Measurements from ENCODE around the gene UNC13A.
"Not testable (repeated sequence)": the region's sequence is repeated elsewhere in the genome, so short reads cannot be mapped to it uniquely, and the experiment has no call there.

Gene UNC13A

DNA sequence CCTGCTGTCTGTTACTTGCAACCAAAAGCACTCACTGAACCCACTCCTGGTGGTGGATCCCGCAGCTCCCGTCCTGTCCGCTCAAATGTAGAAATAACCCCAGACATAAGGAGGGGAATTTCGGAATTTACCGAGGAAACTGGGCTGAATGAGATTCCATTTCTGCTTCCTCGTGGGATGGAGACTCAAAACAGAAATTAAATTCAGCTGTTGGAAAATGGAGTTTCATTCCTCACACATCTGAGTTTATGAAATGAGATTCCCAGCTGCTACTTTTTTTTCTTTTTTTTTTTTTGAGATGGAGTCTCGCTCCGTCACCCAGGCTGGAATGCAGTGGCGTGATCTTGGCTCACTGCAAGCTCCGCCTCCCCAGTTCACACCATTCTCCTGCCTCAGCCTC is 88.4 kb downstream of the UNC13A start:
- peak; percentile 30 for DNase-seq

DNA sequence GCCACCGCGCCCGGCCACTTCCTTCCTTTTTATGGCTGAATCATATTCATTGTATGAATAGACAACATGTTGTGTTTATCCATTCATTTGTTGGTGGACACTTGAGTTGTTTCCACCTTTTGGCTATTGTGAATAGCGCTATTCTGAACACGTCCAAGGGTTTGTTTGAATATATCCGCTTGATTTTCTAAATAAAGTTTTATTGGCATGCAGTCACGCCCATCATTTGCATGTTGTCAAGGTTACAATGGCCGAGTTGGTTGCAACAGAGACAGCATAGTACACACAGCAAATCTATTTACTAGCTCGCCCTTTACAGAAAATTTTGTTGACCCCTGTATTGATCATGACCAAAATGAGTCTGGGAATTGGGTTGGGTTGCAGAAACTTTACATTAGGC is 89.2 kb downstream of the UNC13A start:
- no peak for DNase-seq

DNA sequence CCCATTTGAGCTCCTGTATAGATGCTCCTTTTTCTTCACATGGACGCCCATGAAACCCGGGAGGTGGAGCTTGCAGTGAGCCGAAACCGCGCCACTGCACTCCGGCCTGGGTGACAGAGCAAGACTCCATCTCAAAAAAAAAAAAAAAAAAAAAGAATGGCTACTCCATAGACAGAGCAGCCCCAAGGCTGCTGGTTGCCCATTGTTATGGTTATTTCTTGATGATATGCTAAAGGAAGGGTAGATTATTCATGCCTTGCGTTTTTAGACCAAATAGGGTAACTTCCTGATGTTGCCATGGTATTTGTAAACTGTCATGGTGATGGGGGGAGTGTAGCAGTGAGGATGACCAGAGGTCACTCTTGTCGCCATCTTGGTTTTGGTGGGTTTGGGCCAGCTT is 90.1 kb downstream of the UNC13A start:
- not testable (repeated sequence) for DNase-seq

DNA sequence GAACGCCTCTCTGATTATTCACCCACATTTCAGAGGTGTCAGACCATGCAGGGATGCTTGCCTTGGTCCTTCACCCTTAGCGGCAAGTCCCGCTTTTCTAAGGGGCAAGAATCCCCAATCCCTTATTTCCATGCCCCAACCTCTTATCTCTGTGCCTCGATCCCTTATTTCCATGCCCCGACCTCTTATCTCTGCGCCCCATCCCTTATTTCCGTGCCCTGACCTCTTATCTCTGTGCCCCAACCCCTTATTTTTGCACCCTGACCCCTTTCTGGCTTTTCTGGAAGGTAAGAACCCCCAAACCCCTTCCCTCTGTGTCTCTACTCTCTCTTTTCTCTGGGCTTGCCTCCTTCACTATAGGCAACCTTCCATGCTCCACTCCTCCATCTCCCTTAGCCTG is 93.9 kb downstream of the UNC13A start:
- not testable (repeated sequence) for DNase-seq

DNA sequence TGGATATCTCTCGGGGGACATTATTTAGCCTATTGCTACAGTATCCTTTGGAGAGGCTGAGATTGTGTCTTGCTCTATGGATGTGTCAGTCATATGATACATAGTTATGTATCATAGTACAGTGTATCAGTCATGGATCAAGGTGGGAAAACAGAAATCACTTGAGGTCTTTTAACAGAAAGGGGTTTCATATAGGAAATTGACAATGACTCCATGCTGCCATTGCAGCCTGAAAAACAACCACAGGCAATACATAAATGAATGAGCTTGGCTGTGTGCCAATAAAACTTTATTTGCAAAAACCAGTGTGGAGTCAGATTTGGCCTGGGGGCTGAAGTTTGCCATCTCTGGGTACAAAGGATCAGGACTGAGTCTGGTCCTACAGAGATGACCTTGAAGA is 97.3 kb downstream of the UNC13A start:
- no peak for DNase-seq

DNA sequence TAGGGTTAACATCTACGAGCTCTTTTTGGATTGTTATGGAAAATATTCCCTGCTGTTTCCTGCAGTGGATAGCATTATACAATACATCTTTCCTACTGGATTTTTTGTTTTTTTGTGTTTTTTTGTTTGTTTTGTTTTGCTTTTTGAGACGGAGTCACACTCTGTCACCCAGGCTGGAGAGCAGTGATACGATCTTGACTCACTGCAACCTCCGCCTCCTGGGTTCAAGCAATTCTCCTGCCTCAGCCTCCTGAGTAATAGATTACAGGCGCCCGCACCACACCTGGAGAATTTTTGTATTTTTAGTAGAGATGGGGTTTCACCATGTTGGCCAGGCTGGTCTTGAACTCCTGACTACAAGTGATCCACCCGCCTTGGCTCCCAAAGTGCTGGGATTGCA is 102.8 kb downstream of the UNC13A start:
- not testable (repeated sequence) for DNase-seq

DNA sequence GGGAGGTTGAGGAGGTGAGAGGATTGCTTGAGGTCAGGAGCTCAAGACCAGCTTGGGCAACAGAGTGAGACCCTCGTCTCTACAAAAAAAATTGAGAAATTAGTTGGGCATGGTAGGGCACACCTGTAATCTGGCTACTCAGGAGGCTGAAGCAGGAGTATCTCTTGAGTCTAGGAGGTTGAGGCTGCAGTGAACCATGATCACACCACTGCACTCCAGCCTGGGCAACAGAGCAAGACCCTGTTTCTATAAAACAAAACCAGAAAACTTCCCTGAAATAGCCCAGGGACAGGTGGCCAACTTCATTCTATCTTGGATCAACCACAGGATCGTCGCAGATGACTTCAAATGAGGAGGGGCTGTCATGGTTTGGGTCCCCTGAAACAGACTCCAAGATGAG is 104.0 kb downstream of the UNC13A start:
- DNase-seq, result no peak

DNA sequence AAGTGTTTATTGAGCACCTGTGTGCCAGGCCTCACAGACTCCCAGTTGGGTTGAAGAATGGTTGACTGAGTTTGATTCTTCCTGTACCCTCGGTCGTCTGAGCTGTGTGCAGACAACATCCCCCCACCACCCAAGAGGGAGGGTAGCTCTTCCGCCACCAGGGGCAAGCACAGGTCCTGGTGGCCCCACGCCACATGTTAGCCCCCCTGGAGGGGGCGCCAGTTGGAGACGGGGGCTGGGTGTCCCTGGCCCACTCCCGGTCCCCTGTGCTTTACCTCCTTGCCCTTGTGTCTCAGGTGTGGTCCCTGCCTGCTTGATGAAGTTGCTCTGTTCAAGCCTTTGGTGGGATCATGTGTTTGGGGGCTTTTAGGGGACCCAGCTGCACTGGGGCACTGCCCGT is 105.5 kb downstream of the UNC13A start:
- no peak for DNase-seq

DNA sequence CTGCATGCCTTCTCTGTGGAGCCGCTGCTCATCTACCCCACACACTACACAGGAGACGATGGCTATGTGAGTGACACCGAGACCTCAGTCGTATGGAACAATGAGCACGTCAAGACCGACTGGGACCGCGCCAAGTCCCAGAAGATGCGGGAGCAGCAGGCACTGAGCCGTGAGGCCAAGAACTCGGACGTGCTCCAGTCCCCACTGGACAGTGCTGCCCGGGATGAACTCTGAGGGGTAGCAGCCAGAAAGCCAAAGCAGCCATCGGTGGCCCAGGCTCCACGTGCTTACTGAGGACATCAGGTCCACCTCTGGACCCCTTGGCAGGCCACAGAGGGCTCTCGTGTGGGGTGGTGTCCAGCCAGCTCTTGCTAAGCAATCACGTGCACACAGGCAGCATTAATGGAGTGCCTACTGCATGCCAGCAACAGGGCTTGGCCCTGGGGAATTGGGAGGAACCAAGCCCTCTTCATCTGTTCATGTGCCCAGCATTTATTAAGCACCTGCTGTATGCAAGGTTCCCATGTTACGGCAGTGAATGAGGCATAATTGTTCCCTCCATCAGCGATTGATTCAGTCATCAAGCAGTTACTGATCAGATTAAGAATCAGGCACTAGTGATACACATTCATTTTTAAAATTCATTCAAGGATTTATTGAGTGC is 106.8 kb downstream of the UNC13A start:
- DNase-seq, result no peak

DNA sequence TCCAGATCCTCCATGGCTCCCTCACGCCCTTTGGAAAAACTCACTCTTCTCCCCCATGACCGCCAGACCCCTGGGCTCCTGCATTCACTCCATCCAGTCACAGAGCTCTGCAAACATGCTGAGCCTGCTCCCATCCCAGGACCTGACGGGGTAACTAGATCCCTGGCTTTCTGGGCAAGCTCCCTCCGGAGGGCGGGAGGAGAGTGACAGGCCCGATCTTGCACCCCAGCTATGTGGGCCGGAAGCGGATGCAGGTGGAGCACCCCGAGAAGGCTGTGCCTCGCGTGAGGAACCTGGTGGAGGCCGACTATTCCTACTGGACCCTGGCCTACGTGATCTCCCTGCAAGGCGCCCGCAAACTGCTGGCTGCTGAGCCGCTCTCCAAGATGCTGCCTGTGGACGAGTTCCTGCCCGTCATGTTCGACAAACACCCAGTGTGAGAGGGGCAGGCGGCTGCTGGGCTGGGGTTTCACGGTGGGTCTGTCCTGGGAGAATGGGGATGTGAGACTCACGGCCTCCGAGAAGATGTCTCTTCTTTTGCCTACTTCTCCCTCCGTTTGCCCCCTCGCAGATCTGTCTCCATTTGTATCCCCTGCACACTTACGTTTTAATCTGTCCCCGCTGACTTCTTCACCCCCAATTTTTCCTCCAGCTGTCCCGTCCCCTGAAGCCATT is 107.5 kb downstream of the UNC13A start:
- DNase-seq, result no peak

DNA sequence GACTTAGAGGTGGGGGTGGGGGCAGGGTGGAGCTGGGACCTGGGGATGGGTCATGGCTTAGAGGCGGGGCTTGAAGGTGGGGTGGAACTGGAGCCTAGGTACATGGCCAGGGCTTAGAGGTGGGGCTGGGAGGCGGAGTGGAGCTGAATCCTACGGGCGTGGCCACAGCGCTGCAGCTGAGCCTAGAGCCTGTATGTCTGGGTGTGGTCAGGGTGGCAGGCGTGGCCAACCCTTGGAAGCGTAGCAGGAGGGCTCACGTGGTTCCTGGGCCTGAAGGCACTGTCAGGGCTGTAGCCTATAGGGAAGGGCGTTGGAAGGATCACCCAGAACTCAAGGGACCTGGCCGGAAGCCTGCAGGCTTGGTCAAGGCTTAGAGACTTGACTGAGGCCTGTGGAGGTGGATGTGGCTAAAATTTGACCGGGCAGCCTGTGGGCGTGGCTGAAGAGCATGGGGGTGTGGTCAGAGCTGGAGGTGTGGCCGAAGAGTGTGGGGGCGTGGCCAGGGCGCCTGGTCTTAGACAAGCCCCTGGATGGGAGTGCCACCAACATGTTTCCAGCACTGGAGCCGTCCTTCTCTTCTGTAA is 108.4 kb downstream of the UNC13A start:
- DNase-seq, result peak; percentile 17

DNA sequence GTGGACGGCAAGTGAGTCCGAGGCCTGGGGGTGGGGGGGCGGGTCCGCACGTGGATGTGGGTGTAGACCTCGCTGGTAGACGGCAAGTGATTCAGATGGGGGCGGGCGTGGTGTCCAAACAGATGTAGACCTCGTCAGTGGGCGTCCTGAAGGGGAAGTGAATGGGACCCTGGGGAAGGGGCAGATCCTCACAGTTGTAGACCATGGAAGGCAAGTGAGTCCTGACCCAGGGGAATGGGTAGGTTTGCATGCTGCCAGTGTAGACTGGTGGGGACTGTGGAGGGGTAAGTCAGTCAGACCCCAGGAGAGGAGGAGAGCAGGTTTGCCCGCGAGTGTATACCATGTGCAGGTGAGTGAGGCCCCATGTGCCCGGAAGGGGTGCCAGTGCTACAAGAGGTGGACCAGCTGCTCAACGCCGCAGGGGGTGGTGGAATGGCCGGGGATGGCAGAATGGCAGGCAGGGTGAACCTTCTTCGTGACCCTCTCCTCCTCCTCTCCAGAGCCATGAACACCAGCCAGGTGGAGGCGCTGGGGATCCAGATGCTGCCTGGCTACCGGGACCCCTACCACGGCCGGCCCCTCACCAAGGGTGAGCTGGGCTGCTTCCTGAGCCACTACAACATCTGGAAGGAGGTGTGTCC is 110.6 kb downstream of the UNC13A start:
- DNase-seq, result no peak

DNA sequence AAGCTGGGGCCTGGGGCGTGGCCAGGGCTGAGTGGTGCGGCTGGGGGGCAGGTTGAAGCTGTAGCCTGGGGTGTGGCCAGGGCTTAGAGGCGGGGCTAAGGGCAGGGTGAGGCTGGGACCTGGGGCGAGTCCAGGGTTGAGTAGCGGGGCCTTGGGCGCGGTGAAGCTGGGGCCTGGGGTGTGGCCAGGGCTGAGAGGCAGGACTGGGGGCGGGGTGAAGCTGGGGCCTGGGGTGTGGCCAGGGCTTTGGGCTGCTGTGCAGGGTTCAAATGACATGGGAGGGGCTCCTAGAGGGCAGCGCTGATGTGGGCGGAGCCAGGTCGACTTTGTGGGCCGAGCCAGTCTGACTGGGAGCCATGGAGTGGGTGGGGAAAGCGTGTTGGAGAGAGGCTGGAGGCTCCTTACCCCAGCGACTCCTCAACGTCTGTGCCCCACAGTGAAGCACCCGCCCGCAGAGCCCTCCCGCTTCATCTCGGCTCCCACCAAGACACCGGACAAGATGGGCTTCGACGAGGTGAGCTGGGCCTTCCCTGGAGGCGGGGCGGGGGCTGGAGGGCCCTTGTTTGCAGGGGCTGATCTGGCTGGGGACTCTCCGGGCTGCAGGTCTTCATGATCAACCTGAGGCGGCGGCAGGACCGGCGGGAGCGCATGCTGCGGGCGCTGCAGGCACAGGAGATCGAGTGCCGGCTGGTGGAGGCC is 111.2 kb downstream of the UNC13A start:
- DNase-seq, result peak; percentile 5

DNA sequence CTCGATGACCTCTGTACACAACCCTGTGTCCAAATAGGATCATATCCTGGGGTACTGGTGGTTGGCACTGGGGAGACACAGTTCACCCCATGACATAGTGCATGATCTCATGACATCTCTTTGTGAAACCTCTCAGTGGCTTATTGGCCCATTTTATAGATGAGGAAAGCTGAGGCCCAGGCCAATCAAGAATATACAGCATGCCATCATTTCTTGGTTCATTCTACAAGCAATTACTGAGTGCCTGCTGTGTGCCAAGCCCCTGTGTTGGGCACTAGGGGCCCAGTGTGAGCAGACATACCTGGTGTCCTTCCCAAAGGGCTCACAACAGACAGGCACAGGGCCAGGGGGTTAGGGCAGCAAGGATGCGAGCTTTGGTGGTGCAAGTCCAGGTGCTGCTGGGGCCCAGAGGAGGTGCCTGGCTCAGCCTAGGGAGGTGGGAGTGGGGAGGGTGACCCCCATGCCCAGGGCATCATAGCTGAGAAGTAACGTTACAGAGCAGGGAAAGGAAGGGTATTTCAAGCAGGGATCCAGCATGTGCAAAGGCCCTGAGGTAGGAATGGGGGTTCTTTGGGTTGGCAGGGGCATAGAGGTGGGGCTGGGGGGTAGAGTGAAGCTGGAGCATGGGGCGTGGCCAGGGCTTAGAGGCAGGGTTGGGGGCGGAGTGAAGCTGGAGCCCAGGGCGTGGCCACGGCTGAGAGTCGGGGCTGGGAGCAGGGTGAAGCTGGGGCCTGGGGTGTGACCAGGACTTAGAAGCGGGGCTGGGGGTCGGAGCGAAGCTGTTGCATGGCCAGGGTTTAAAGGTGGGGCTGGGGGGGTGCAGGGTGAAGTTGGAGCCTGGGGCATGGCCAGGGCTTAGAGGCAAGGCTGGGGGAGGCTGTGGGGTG is 112.0 kb downstream of the UNC13A start:
- DNase-seq, result no peak

DNA sequence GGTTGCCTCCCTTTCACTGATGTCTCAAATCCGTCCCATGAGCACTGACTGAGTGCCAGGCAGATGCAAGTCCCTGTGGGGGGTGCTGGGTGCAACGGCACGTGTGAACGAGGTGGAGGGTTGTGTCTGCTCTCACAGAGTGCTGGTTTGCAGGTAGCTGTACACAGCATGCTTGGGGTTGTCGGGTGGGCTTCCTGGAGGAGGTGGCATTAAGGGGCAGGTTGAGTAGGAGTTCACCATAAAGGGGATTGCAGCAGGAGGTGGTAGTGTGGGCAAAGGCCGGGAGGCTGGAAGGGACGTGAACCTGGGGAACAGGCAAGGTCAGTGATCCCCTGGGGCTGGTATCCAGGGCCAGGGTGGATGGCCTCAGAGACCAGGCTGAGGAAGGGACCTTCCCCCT is 115.5 kb downstream of the UNC13A start:
- no peak for DNase-seq

DNA sequence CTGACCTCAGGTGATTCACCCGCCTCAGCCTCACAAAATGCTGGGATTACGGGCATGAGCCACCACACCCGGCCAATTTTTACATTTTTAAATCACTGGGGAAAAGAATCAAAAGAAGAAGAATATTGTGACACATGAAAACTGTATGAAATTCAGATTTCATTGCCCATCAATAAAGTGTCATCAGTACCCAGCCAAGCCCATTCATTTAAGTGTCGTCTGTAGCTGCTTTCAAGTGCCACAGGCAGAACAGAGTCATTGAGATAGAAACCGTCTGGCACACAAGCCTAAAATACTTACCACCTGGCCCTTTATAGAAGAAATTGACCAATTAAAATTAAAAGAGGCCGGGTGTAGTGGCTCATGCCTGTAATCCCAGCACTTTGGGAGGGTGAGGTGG is 117.4 kb downstream of the UNC13A start:
- DNase-seq, result no peak

DNA sequence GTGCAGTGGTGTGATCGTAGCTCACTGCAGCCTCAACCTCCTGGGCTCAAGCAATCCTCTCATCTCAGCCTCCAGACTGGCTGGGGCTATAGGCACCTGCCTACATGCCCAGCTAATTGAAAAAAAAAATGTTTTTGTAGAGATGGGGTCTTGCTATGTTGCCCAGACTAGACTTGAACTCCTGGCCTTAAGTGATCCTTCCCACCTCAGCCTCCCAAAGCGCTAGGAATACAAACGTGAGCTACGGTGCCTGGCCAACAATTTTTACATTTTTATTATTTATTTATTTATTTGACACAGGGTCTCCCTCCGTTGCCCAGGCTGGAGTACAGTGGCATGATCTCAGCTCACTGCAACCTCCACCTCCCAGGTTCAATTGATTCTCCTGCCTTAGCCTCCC is 117.9 kb downstream of the UNC13A start:
- DNase-seq, result not testable (repeated sequence)

DNA sequence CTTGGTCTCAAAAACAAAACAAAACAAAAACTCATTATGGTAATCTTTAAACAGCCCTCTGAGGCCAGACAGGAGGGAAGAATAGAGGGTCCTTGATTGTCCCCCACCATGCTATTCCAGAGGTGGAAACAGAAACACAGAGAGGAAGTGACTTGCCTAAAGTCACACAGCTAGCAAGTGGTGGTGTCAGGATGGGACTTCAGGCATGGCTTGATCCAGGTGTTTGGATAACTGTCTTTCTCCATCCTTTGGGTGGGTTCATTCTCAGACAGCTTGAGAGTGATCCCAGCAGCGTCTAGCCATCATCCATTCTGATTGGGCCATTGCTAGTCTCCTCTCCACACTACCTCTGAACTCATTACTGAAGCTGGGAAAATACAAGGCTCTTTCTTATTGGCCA is 120.2 kb downstream of the UNC13A start:
- no peak for DNase-seq

DNA sequence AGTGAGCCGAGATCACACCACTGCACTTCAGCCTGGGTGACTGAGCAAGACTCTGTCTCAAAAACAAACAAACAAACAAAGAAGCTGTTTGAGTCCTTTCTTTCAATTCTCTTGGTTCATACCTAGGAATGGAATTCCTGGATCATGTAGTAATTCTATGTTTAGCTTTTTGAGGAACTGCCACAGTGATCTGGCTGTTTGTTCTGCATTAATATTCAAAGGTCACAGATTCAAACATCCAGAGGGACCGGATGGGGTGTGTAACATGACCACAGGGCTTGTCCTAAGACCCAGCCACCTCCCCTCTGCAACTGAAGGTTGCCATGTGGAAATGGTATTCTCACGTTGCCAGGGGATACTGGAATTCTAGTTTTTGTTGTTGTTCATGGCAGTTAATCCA is 122.5 kb downstream of the UNC13A start:
- DNase-seq, result no peak

DNA sequence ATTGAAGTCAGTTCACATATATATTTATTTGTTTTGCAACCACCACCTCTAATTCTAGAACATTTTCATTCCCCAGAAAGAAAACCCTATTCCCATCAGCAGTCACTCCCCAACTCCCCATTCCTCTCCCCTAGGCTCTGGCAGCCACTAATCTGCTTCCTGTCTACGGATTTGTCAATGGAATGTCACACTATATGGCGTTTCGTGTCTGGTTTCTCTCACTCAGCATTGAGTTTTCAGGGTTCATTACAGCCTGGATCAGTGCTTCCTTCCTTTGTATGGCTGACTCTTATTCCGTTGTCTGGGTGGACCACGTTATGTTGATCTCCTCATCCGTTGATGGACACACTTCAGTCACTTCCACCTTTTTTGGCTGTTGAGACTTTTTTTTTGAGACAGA is 123.4 kb downstream of the UNC13A start:
- no peak for DNase-seq

DNA sequence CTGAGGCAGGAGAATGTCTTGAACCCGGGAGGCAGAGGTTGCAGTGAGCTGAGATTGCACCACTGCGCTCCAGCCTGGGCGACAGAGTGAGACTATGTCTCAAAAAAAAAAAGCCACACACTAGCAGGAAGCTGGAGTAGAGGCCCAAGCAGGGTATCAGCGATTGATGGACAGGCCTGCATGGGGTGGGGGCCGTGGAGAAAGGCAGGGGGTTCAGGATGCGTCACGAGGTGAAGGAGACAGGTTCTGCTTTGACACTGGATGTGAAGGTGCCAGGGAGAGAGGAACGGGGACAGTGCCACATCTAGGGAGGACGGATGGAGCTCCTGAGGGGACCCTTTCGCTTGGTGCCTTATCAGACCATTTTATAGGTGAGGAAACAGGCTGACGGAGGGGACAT is 125.6 kb downstream of the UNC13A start:
- no peak for DNase-seq

DNA sequence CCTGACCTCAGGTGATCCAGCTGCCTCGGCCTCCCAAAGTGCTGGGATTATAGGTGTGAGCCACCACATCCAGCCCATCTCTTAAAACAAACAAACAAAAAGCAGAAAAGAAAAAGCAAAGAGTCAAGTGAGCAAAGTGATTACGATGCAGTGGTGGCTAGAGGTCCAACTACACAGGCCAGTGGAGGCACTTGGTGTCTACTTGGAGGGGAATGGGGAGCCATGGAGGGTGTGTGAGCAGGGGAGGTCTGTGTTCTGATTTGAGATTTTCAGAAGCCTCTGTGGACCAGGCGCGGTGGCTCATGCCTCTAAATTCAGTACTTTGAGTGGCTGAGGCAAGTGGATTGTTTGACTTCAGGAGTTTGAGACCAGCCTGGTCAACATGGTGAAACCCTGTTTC is 126.1 kb downstream of the UNC13A start:
- DNase-seq, result no peak
